Lung (tissue), 12 donors: ENCODE measurements around the gene GNA12. TPM values are rescaled to one million over a fixed set of nuclear protein-coding genes. Genes with fewer than 3 reads are reported as not detected.

Experiments
- ATAC-seq: fragments of 200-7000 bp; cut with Tn5 transposase; one replicate; pipeline ENCODE4 v1.9.1; 2020; ENCODE audit warnings: moderate number of reproducible peaks; ENCODE audit not compliant: insufficient read depth, low FRiP score
- DNase-seq, 3 donors: peaks; one replicate each; pipeline ENCODE4 v3.0.0-alpha.2; 2013 to 2017
- H3K27ac ChIP-seq, 2 donors: one replicate each; pipeline ENCODE4 v1.5.1; 2013; ENCODE audit warnings: mild to moderate bottlenecking in 2 of 2, moderate library complexity in 2 of 2, control low read depth in 1 of 2, inconsistent platforms in 1 of 2, low read depth in 1 of 2, low read length in 1 of 2
- H3K27me3 ChIP-seq, 3 donors: one replicate each; pipeline ENCODE4 v1.5.1; 2013; ENCODE audit warnings: low read length in 2 of 3; ENCODE audit not compliant: control insufficient read depth in 3 of 3, insufficient read depth in 3 of 3
- H3K36me3 ChIP-seq, 4 donors: one replicate each; pipeline ENCODE4 v1.5.1; 2013; ENCODE audit warnings: low read length in 4 of 4, mild to moderate bottlenecking in 1 of 4, moderate library complexity in 1 of 4; ENCODE audit not compliant: control insufficient read depth in 4 of 4, insufficient read depth in 4 of 4
- H3K4me1 ChIP-seq, 5 donors: one replicate each; pipeline ENCODE4 v1.5.1; 2013; ENCODE audit warnings: low read length in 5 of 5, mild to moderate bottlenecking in 2 of 5, moderate library complexity in 1 of 5; ENCODE audit not compliant: control insufficient read depth in 5 of 5, insufficient read depth in 5 of 5
- H3K4me3 ChIP-seq: one replicate; pipeline ENCODE4 v1.5.1; 2013; ENCODE audit warnings: mild to moderate bottlenecking, control low read depth, moderate library complexity
- H3K9ac ChIP-seq, 2 donors: one replicate each; pipeline ENCODE4 v1.5.1; 2013; ENCODE audit warnings: low read length in 2 of 2, control low read depth in 1 of 2; ENCODE audit not compliant: insufficient read depth in 1 of 2
- H3K9me3 ChIP-seq, 4 donors: one replicate each; pipeline ENCODE4 v1.5.1; 2013; ENCODE audit warnings: low read length in 3 of 4, mild to moderate bottlenecking in 1 of 4, moderate library complexity in 1 of 4; ENCODE audit not compliant: control insufficient read depth in 4 of 4, insufficient read depth in 3 of 4
- WGBS, 2 donors: extraction: QIAGEN DNeasy Blood & Tissue Kit; methylation state at CpG; one replicate each; pipeline ENCODE4 v1.1.7; 2013; 5-methylcytosine and 5-hydroxymethylcytosine counted together
- polyA plus RNA-seq, 2 donors: library from polyadenylated mRNA; stranded (reverse); fragments of 200-250 nt; gene quantifications; one replicate each; pipeline ENCODE4 v1.2.1, GENCODE V29; 2013
- total RNA-seq, 2 donors: library from RNA; depleted of rRNA in 1 of 2; stranded (reverse); fragments of >200 nt in 1 of 2; gene quantifications; one replicate each; pipeline ENCODE4 v1.2.1, GENCODE V29; 2014 to 2021
- TF ChIP-seq, protein P1 (sequence below): IDR thresholded peaks from 2 replicates; pipeline ENCODE4 v1.5.1; 2012; ENCODE audit warnings: mild to moderate bottlenecking; ENCODE audit errors: control extremely low read depth, extremely low read depth
- donor health status: control.
- donor health status: control.
- donor health status: Bipolar disorder and iron deficiency.
- donor health status: healthy.
- donor health status: DM: yes; HTN: yes; CAD: no.

GNA12 gene
- total and polyA plus RNA-seq, 4 donors = 11.0 to 51.9 (median 33.5) TPM

- H3K27ac ChIP-seq = peak overlapping the region in 1 of 2 donors; percentile 14
- TF ChIP-seq, protein P1, sequence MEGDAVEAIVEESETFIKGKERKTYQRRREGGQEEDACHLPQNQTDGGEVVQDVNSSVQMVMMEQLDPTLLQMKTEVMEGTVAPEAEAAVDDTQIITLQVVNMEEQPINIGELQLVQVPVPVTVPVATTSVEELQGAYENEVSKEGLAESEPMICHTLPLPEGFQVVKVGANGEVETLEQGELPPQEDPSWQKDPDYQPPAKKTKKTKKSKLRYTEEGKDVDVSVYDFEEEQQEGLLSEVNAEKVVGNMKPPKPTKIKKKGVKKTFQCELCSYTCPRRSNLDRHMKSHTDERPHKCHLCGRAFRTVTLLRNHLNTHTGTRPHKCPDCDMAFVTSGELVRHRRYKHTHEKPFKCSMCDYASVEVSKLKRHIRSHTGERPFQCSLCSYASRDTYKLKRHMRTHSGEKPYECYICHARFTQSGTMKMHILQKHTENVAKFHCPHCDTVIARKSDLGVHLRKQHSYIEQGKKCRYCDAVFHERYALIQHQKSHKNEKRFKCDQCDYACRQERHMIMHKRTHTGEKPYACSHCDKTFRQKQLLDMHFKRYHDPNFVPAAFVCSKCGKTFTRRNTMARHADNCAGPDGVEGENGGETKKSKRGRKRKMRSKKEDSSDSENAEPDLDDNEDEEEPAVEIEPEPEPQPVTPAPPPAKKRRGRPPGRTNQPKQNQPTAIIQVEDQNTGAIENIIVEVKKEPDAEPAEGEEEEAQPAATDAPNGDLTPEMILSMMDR = no peak
- peaks cover 4 to 31% (median 14%) of the 10 kb centered on the region in 5 donors for H3K4me1 ChIP-seq
- H3K27me3 ChIP-seq = no peaks in the 10 kb centered on the region
- DNase-seq (no peak), ATAC-seq (no peak)
- no peak overlapping the region for H3K4me3 ChIP-seq
- H3K36me3 ChIP-seq = no peaks in the 10 kb centered on the region
- no peak overlapping the region for H3K9ac ChIP-seq
- 95 to 96% methylated on average over 31 of the region's 31 CpGs for WGBS, 2 donors
- no peaks in the 10 kb centered on the region for H3K9me3 ChIP-seq
Observed at GRCh38 chr7:2814946-2815874, 28.9 kb downstream of the GNA12 start.

GRCh38 chr7:2814186-2814945 lies 29.7 kb downstream of the GNA12 start:
- TF ChIP-seq, protein P1 = no peak
- peaks cover 4 to 31% (median 14%) of the 10 kb centered on the region in 5 donors for H3K4me1 ChIP-seq
- no peak for ATAC-seq
- no peaks in the 10 kb centered on the region for H3K36me3 ChIP-seq
- H3K27me3 ChIP-seq = no peaks in the 10 kb centered on the region
- no peak overlapping the region for H3K4me3 ChIP-seq
- 86 to 90% methylated on average over 16 of the region's 16 CpGs for WGBS, 2 donors
- peak overlapping the region in 1 of 2 donors; percentile 14 for H3K27ac ChIP-seq
- H3K9ac ChIP-seq = no peak overlapping the region
- no peaks in the 10 kb centered on the region for H3K9me3 ChIP-seq
- no peak for DNase-seq

- Histone ChIP-seq H3K9ac (no peak overlapping the region), H3K27me3 (no peaks in the 10 kb centered on the region), H3K9me3 (no peaks in the 10 kb centered on the region), H3K36me3 (no peaks in the 10 kb centered on the region), H3K27ac (no peak overlapping the region), H3K4me3 (no peak overlapping the region), H3K4me1 (peaks cover 4 to 25% (median 10%) of the 10 kb centered on the region in 5 donors)
- ATAC-seq (no peak), DNase-seq (no peak)
- TF ChIP-seq, protein P1 = no peak
- 73 to 84% methylated on average over 20 of the region's 20 CpGs for WGBS, 2 donors
Observed at GRCh38 chr7:2813350-2814185, 30.5 kb downstream of the GNA12 start.
